ENCODE data around the gene PMEPA1. TPM values are rescaled to one million over a fixed set of nuclear protein-coding genes. Genes with fewer than 3 reads are reported as not detected.

The PMEPA1 gene, protein sequence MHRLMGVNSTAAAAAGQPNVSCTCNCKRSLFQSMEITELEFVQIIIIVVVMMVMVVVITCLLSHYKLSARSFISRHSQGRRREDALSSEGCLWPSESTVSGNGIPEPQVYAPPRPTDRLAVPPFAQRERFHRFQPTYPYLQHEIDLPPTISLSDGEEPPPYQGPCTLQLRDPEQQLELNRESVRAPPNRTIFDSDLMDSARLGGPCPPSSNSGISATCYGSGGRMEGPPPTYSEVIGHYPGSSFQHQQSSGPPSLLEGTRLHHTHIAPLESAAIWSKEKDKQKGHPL
- total RNA-seq, result 10 to 100 TPM in 2 of 4 donors, 1 to 10 TPM in 2; 7.5 to 31.3 (median 13.9) TPM

DNA sequence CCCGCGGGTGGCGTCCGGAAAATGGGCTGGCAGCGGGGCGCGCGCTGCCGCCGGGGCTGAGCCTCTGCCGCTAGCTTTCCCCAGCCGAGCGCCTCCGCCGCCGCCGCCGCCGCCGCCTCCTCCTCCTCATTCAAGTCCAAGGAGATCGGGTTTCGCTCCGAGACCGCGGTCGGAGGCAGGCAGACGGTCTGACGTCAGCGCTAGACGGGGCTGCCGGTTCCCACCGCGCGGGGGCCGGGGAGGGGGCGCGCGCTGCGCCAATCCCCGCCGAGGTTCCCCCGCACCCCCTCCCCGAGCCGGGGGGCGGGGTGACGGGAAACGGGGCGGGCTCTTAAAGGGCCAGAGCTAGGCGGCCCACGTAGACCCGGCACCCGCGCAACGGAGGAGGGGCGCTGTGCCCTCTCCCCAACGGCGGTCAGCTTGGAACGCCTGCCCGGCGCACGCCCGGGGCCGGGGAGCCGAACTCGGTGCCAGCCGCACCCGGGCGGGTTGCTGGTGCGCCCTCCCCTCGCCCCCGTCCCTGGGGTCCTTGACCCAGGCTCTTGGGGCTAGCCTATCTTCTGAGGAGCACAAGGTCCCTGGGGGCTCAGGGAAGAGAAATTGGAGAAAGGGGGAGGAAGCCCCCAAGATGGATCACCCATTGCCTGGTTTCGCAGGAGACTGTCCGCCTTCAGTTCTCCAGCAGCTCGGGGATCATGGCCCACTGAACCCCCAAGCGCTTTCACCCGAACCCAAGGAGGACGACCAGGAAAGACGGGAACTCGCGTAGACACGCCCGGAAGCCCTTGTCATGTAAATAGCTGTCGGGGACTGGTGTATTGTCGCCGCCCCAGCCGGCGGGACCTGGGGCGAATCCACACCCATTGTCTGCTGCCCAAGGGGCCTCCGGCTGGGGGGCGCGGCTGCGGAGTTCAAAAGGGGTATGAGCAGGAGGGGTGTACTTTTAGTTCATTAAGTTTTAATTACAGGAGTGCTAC, at the start of gene PMEPA1:
PMEPA1 (minus strand) TSS at position 193 of the 977 bp plus-strand sequence. CDS start 433 bp downstream, outside the sequence.
- TF ChIP-seq, protein P1, sequence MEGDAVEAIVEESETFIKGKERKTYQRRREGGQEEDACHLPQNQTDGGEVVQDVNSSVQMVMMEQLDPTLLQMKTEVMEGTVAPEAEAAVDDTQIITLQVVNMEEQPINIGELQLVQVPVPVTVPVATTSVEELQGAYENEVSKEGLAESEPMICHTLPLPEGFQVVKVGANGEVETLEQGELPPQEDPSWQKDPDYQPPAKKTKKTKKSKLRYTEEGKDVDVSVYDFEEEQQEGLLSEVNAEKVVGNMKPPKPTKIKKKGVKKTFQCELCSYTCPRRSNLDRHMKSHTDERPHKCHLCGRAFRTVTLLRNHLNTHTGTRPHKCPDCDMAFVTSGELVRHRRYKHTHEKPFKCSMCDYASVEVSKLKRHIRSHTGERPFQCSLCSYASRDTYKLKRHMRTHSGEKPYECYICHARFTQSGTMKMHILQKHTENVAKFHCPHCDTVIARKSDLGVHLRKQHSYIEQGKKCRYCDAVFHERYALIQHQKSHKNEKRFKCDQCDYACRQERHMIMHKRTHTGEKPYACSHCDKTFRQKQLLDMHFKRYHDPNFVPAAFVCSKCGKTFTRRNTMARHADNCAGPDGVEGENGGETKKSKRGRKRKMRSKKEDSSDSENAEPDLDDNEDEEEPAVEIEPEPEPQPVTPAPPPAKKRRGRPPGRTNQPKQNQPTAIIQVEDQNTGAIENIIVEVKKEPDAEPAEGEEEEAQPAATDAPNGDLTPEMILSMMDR (IDR thresholded peaks at IDR 0.05; ENCODE audit: low read depth), result no peak

DNA sequence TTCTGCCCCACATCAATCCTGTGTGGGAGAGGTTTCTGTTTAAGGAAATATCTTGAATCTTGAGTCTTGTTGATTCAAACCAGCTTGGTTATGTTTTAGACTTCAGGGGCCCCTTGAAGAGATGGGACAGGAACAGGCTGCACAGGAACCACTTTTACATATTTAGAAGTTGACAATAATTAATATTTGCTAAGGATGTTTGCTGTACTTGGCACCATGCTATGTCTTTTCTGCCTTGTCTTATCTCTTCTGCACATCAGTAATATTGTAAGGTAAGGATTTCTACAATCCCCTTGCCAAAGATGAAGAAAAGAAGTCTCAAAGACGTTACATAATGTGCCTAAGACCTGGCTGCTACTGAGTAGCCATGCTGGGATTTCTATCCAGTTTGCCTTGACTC, 48.0 kb upstream of the PMEPA1 start:
- TF ChIP-seq, protein P1 (IDR thresholded peaks at IDR 0.05; ENCODE audit: low read depth), result no peak

DNA sequence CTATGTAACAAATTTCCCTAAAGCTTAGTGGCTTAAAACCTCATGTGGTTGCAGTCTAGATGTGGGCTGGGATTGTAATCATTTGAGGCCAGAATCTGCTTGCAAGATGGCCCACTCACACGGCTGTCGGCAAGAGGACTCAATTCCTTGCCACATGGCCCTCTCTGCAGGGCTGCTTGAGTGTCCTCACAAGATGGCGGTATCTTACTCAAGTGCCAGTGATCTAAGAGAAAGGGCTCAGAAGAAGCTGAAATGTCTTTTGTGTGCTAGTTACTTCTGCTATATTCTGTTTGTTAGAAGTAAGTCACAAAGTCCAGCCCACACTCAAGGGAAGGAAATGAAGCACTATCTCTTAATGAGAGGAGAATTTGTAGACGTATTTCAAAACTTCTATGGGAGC, 47.1 kb upstream of the PMEPA1 start:
- TF ChIP-seq, protein P1 (IDR thresholded peaks at IDR 0.05; ENCODE audit: low read depth), result no peak

DNA sequence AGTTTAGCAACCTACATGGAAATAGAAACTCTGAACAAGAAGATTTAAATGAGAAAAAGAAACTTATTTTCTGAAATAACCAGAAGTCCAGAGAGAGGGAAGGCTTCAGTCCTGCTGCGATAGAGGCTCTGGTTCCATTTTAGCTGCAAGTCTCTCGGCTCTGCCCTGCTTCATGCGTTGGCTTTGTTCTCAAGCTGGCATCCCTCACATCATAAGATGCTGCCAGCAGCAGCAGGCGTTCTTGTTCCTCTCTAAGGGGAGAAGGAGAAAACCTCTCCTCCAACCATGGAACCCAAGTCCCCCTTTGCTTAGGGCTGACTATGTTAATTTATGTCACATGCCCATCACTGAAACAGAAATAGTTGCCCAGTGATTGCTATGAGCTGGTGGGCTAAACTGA, 46.4 kb upstream of the PMEPA1 start:
- TF ChIP-seq, protein P1 (IDR thresholded peaks at IDR 0.05; ENCODE audit: low read depth), result no peak

DNA sequence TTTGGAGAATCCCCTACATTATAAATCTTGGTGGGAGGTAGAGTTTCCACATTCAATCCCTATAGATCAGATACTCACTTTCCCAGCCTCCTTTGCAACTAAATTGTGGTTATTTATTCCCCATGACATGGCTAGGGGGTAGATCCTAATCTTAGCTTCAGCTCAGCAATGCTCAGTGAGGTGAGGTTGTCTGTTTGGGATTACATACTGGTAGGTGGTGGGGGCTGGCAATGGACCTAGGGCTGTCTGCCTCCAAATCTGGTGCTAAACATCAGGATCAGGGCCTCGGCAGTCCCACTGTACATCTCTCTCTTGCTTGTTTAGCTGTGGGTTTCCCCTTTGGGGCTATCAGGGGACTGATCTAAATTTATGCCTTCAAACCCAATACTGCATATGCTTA, 45.8 kb upstream of the PMEPA1 start:
- TF ChIP-seq, protein P1 (IDR thresholded peaks at IDR 0.05; ENCODE audit: low read depth), result no peak

DNA sequence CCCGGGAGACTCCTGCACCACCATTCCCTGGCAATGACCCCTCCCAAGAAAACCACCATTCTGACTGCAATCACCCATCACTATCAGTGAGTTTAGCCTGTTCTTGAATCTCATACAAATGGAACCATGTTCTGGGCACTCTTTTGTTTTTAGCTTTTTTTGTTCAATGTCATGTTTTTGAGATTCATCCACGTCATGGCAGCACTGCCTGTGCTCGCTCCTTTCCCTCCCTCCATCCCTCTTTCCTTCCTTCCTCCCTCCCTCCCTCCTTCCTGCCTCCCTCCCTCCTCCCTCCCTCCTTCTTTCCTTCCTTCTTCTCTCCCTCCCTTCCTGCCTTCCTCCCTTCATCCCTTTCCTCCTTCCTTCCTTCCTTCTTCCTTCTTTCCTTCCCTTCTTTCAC, 44.4 kb upstream of the PMEPA1 start:
- TF ChIP-seq, protein P1 (IDR thresholded peaks at IDR 0.05; ENCODE audit: low read depth), result no peak
